ENCODE data around the gene ADGRF5.
A peak's percentile ranks its signal among the peaks of the same experiment; 100 is the strongest.

Gene ADGRF5

GRCh38 chr6:46940433-46941226, 18.9 kb upstream of the ADGRF5 start:
- no peak overlapping the region for H3K27ac ChIP-seq (ENCODE audit: extremely low read depth, low read depth, low read length)
- CTCF ChIA-PET: interaction anchor here (0.7 to 1.0 kb wide), 2 partner anchors 31 to 91 kb away, joined by 3 to 4 read pairs; no protein-coding TSS in a partner anchor
- H3K36me3 ChIP-seq (ENCODE audit: control insufficient read depth in 2 of 2, insufficient read depth in 1 of 2, low read length in 2 of 2): no peaks in the 10 kb centered on the region
- no peak overlapping the region for H3K4me3 ChIP-seq (ENCODE audit: low read depth, low read length)
- no peaks in the 10 kb centered on the region for H3K9me3 ChIP-seq (ENCODE audit: control insufficient read depth, insufficient read depth, low read depth, low read length)
- TF ChIP-seq ZNF174 (tag by site-specific recombination; IDR thresholded peaks at IDR 0.05) (no peak), ZNF146 (tag by site-specific recombination; IDR thresholded peaks at IDR 0.05) (no peak), SCRT1 (tag by site-specific recombination; IDR thresholded peaks at IDR 0.05; ENCODE audit: borderline replicate concordance) (0 out of 2 replicates have a peak, but pooled peaks have one; percentile 13), KLF8 (tag by site-specific recombination; IDR thresholded peaks at IDR 0.05) (no peak), ZNF221 (tag by site-specific recombination; IDR thresholded peaks at IDR 0.05; ENCODE audit: borderline replicate concordance) (no peak), SCRT2 (tag by site-specific recombination; IDR thresholded peaks at IDR 0.05) (peak; percentile 65; the same call in 1 of the 2 replicates), ZNF248 (tag by site-specific recombination; IDR thresholded peaks at IDR 0.05) (no peak), ZNF354C (tag by site-specific recombination; IDR thresholded peaks at IDR 0.05; ENCODE audit: borderline replicate concordance, low read depth) (no peak), TCF7L2 (IDR thresholded peaks at IDR 0.05; ENCODE audit: borderline replicate concordance, low read depth, low read length) (no peak), ELK4 (IDR thresholded peaks at IDR 0.05; ENCODE audit: borderline replicate concordance, low read depth, low read length) (no peak), ZNF292 (tag by site-specific recombination; IDR thresholded peaks at IDR 0.05; ENCODE audit: borderline replicate concordance, low read depth) (no peak), ZNF24 (tag by site-specific recombination; IDR thresholded peaks at IDR 0.05) (no peak), FEZF1 (tag by site-specific recombination; IDR thresholded peaks at IDR 0.05) (0 out of 2 replicates have a peak, but pooled peaks have one; percentile 17)
- POLR2A ChIA-PET: no interaction called here
- peaks cover 4% of the 10 kb centered on the region for H3K4me1 ChIP-seq (ENCODE audit: control insufficient read depth, insufficient read depth, low read length)

GRCh38 chr6:46937642-46938041, 15.9 kb upstream of the ADGRF5 start:
- Histone ChIP-seq H3K36me3 (ENCODE audit: control insufficient read depth in 2 of 2, insufficient read depth in 1 of 2, low read length in 2 of 2) (no peaks in the 10 kb centered on the region), H3K4me3 (ENCODE audit: low read depth, low read length) (no peak overlapping the region), H3K27ac (ENCODE audit: extremely low read depth, low read depth, low read length) (no peak overlapping the region), H3K9me3 (ENCODE audit: control insufficient read depth, insufficient read depth, low read depth, low read length) (no peaks in the 10 kb centered on the region), H3K4me1 (ENCODE audit: control insufficient read depth, insufficient read depth, low read length) (peaks cover 4% of the 10 kb centered on the region)
- no peak for TF ChIP-seq ZNF169 (tag by site-specific recombination; IDR thresholded peaks at IDR 0.05)
- TF ChIP-seq ZNF791 (tag by site-specific recombination; IDR thresholded peaks at IDR 0.05): no peak
- no peak for TF ChIP-seq ZNF768 (tag by site-specific recombination; IDR thresholded peaks at IDR 0.05)
- no peak for TF ChIP-seq ZBTB8A (tag by site-specific recombination; IDR thresholded peaks at IDR 0.05)
- TF ChIP-seq ZSCAN30 (tag by site-specific recombination; IDR thresholded peaks at IDR 0.05): no peak
- no peak for TF ChIP-seq ZBTB21 (tag by site-specific recombination; IDR thresholded peaks at IDR 0.05)
- CTCF ChIA-PET: no interaction called here
- POLR2A ChIA-PET: no interaction called here

- H3K4me1 ChIP-seq (ENCODE audit: control insufficient read depth, insufficient read depth, low read length): peaks cover 3% of the 10 kb centered on the region
- ChIA-PET POLR2A (no interaction called here), CTCF (no interaction called here)
- H3K4me3 ChIP-seq (ENCODE audit: low read depth, low read length): no peak overlapping the region
- no peaks in the 10 kb centered on the region for H3K9me3 ChIP-seq (ENCODE audit: control insufficient read depth, insufficient read depth, low read depth, low read length)
- H3K27ac ChIP-seq (ENCODE audit: extremely low read depth, low read depth, low read length): no peak overlapping the region
- no peaks in the 10 kb centered on the region for H3K36me3 ChIP-seq (ENCODE audit: control insufficient read depth in 2 of 2, insufficient read depth in 1 of 2, low read length in 2 of 2)
- TF ChIP-seq ZSCAN18 (tag by site-specific recombination; IDR thresholded peaks at IDR 0.05) (no peak), ZNF350 (tag by site-specific recombination; IDR thresholded peaks at IDR 0.05) (no peak), ZNF274 (IDR thresholded peaks at IDR 0.05; ENCODE audit: low read length) (no peak), ZNF274 (tag by site-specific recombination; IDR thresholded peaks at IDR 0.05; ENCODE audit: borderline replicate concordance) (no peak), HOXD13 (CRISPR knock-in tag; IDR thresholded peaks at IDR 0.05; ENCODE audit: borderline replicate concordance) (no peak), SETDB1 (IDR thresholded peaks at IDR 0.05; ENCODE audit: insufficient read length, low read length) (no peak), ZNF416 (tag by site-specific recombination; IDR thresholded peaks at IDR 0.05) (no peak), ZNF169 (tag by site-specific recombination; IDR thresholded peaks at IDR 0.05) (no peak), WT1 (tag by site-specific recombination; IDR thresholded peaks at IDR 0.05) (no peak), ZNF292 (tag by site-specific recombination; IDR thresholded peaks at IDR 0.05; ENCODE audit: borderline replicate concordance, low read depth) (no peak), ZNF223 (tag by site-specific recombination; IDR thresholded peaks at IDR 0.05) (no peak), ZNF560 (tag by site-specific recombination; IDR thresholded peaks at IDR 0.05; ENCODE audit: borderline replicate concordance) (no peak), MZF1 (tag by site-specific recombination; IDR thresholded peaks at IDR 0.05; ENCODE audit: borderline replicate concordance) (no peak), ZNF76 (tag by site-specific recombination; IDR thresholded peaks at IDR 0.05; ENCODE audit: borderline replicate concordance, low read depth) (no peak)
Observed at GRCh38 chr6:46935687-46936086, 13.9 kb upstream of the ADGRF5 start.

Data from HEK293 (cell line).